Mucosa of rectum (tissue), 2 donors: ENCODE results near the gene MID1IP1.
A peak's percentile ranks its signal among the peaks of the same experiment; 100 is the strongest.

ENCODE experiments used
- H3K27ac ChIP-seq, 2 donors: one replicate each; pipeline ENCODE4 v1.7.0; 2013; ENCODE audit warnings: inconsistent platforms in 2 of 2, low read depth in 2 of 2, low read length in 2 of 2
- H3K27me3 ChIP-seq, 2 donors: one replicate each; pipeline ENCODE4 v1.7.0; 2013; ENCODE audit warnings: low read length in 2 of 2; ENCODE audit not compliant: control insufficient read depth in 2 of 2, insufficient read depth in 2 of 2
- H3K36me3 ChIP-seq, 2 donors: one replicate each; pipeline ENCODE4 v1.7.0; 2013; ENCODE audit warnings: low read length in 2 of 2; ENCODE audit not compliant: control insufficient read depth in 2 of 2, insufficient read depth in 2 of 2
- H3K4me1 ChIP-seq, 2 donors: one replicate each; pipeline ENCODE4 v1.7.0; 2013; ENCODE audit warnings: low read length in 2 of 2, mild to moderate bottlenecking in 1 of 2; ENCODE audit not compliant: control insufficient read depth in 2 of 2, insufficient read depth in 2 of 2
- H3K4me3 ChIP-seq, 2 donors: one replicate each; pipeline ENCODE4 v1.7.0; 2013; ENCODE audit warnings: low read length in 2 of 2
- H3K9ac ChIP-seq, 2 donors: one replicate each; pipeline ENCODE4 v1.7.0; 2013; ENCODE audit warnings: low read length in 2 of 2, low read depth in 1 of 2, mild to moderate bottlenecking in 1 of 2
- H3K9me3 ChIP-seq, 2 donors: one replicate each; pipeline ENCODE4 v1.7.0; 2013; ENCODE audit warnings: low read length in 2 of 2; ENCODE audit not compliant: control insufficient read depth in 2 of 2
- donor health status: healthy.
- donor health status: Normal muscosa, but diverticular disease.

Gene MID1IP1

GRCh38 chrX:38811515-38812243 is 10.4 kb downstream of the MID1IP1 start:
- no peak overlapping the region for H3K27ac ChIP-seq
- peaks cover 5 to 6% of the 10 kb centered on the region in 2 donors for H3K4me1 ChIP-seq
- H3K4me3 ChIP-seq: no peak overlapping the region
- no peak overlapping the region for H3K9ac ChIP-seq
- peaks cover 0 to 5% of the 10 kb centered on the region in 2 donors for H3K27me3 ChIP-seq
- H3K9me3 ChIP-seq: no peaks in the 10 kb centered on the region
- H3K36me3 ChIP-seq: no peaks in the 10 kb centered on the region

GRCh38 chrX:38816155-38816554 is 14.9 kb downstream of the MID1IP1 start:
- Histone ChIP-seq H3K9me3 (no peaks in the 10 kb centered on the region), H3K36me3 (no peaks in the 10 kb centered on the region), H3K4me3 (no peak overlapping the region), H3K27ac (peak overlapping the region; percentile 43 to 66), H3K27me3 (peaks cover 2 to 5% of the 10 kb centered on the region in 2 donors), H3K4me1 (peaks cover 10 to 17% of the 10 kb centered on the region in 2 donors), H3K9ac (no peak overlapping the region)

GRCh38 chrX:38817004-38817703 is 15.9 kb downstream of the MID1IP1 start:
- H3K36me3 ChIP-seq: no peaks in the 10 kb centered on the region
- H3K27ac ChIP-seq: peak overlapping the region; percentile 49 to 66
- H3K9ac ChIP-seq: no peak overlapping the region
- H3K4me1 ChIP-seq: peaks cover 10 to 17% of the 10 kb centered on the region in 2 donors
- H3K9me3 ChIP-seq: no peaks in the 10 kb centered on the region
- peaks cover 2 to 5% of the 10 kb centered on the region in 2 donors for H3K27me3 ChIP-seq
- H3K4me3 ChIP-seq: peak overlapping the region in 1 of 2 donors; percentile 4

- Histone ChIP-seq H3K9me3 (no peaks in the 10 kb centered on the region), H3K9ac (no peak overlapping the region), H3K36me3 (no peaks in the 10 kb centered on the region), H3K4me1 (peaks cover 10 to 17% of the 10 kb centered on the region in 2 donors), H3K27ac (no peak overlapping the region), H3K27me3 (peaks cover 0 to 2% of the 10 kb centered on the region in 2 donors), H3K4me3 (no peak overlapping the region)
Observed at GRCh38 chrX:38819163-38819562, 17.9 kb downstream of the MID1IP1 start.

GRCh38 chrX:38819709-38820108 is 18.4 kb downstream of the MID1IP1 start:
- no peak overlapping the region for H3K4me3 ChIP-seq
- H3K9ac ChIP-seq: no peak overlapping the region
- no peak overlapping the region for H3K27ac ChIP-seq
- H3K4me1 ChIP-seq: peaks cover 10 to 17% of the 10 kb centered on the region in 2 donors
- H3K9me3 ChIP-seq: no peaks in the 10 kb centered on the region
- H3K27me3 ChIP-seq: peaks cover 0 to 2% of the 10 kb centered on the region in 2 donors
- H3K36me3 ChIP-seq: no peaks in the 10 kb centered on the region

- Histone ChIP-seq H3K36me3 (no peaks in the 10 kb centered on the region), H3K9me3 (no peaks in the 10 kb centered on the region), H3K27me3 (peaks cover 0 to 2% of the 10 kb centered on the region in 2 donors), H3K27ac (no peak overlapping the region), H3K4me1 (peaks cover 10 to 17% of the 10 kb centered on the region in 2 donors), H3K4me3 (no peak overlapping the region), H3K9ac (no peak overlapping the region)
Observed at GRCh38 chrX:38820751-38821150, 19.5 kb downstream of the MID1IP1 start.

- Histone ChIP-seq H3K9ac (no peak overlapping the region), H3K4me1 (no peaks in the 10 kb centered on the region), H3K27me3 (no peaks in the 10 kb centered on the region), H3K4me3 (no peak overlapping the region), H3K36me3 (no peaks in the 10 kb centered on the region), H3K9me3 (no peaks in the 10 kb centered on the region), H3K27ac (no peak overlapping the region)
Observed at GRCh38 chrX:38824176-38824575, 22.9 kb downstream of the MID1IP1 start.

- H3K9me3 ChIP-seq: no peaks in the 10 kb centered on the region
- no peaks in the 10 kb centered on the region for H3K27me3 ChIP-seq
- H3K9ac ChIP-seq: no peak overlapping the region
- H3K4me1 ChIP-seq: no peaks in the 10 kb centered on the region
- no peaks in the 10 kb centered on the region for H3K36me3 ChIP-seq
- H3K4me3 ChIP-seq: no peak overlapping the region
- H3K27ac ChIP-seq: no peak overlapping the region
Observed at GRCh38 chrX:38831949-38832348, 30.7 kb downstream of the MID1IP1 start.

GRCh38 chrX:38837389-38837788 is 36.1 kb downstream of the MID1IP1 start:
- no peaks in the 10 kb centered on the region for H3K9me3 ChIP-seq
- H3K36me3 ChIP-seq: no peaks in the 10 kb centered on the region
- no peak overlapping the region for H3K9ac ChIP-seq
- no peak overlapping the region for H3K4me3 ChIP-seq
- H3K4me1 ChIP-seq: no peaks in the 10 kb centered on the region
- no peaks in the 10 kb centered on the region for H3K27me3 ChIP-seq
- no peak overlapping the region for H3K27ac ChIP-seq

GRCh38 chrX:38839277-38839676 is 38.0 kb downstream of the MID1IP1 start:
- no peak overlapping the region for H3K4me3 ChIP-seq
- peaks cover 0 to 2% of the 10 kb centered on the region in 2 donors for H3K27me3 ChIP-seq
- no peaks in the 10 kb centered on the region for H3K9me3 ChIP-seq
- no peak overlapping the region for H3K27ac ChIP-seq
- no peak overlapping the region for H3K9ac ChIP-seq
- no peaks in the 10 kb centered on the region for H3K4me1 ChIP-seq
- H3K36me3 ChIP-seq: no peaks in the 10 kb centered on the region
